GM21515 (cell line): ENCODE measurements around the gene ZNF581.
A peak's percentile ranks its signal among the peaks of the same experiment; 100 is the strongest.

Experiments used
- ATAC-seq: cut with Tn5 transposase; IDR thresholded peaks from one replicate; pipeline ENCODE4 v1.9.1; 2021; ENCODE audit not compliant: unreplicated experiment

The ZNF581 gene

GRCh38 chr19:55625004-55625326 lies 18.5 kb upstream of the ZNF581 start:
- peak; percentile 2 for ATAC-seq

- no peak for ATAC-seq
Observed at GRCh38 chr19:55626350-55626749, 17.1 kb upstream of the ZNF581 start.

GRCh38 chr19:55632463-55632834 lies 11.0 kb upstream of the ZNF581 start:
- no peak for ATAC-seq

GRCh38 chr19:55633861-55634260 lies 9.6 kb upstream of the ZNF581 start:
- no peak for ATAC-seq

GRCh38 chr19:55635334-55635717 lies 8.1 kb upstream of the ZNF581 start:
- no peak for ATAC-seq

- no peak for ATAC-seq
Observed at GRCh38 chr19:55635856-55636440, 7.5 kb upstream of the ZNF581 start.

- no peak for ATAC-seq
Observed at GRCh38 chr19:55636723-55637122, 6.7 kb upstream of the ZNF581 start.

GRCh38 chr19:55637534-55637933 lies 5.9 kb upstream of the ZNF581 start:
- no peak for ATAC-seq

- ATAC-seq: no peak
Observed at GRCh38 chr19:55638864-55639359, 4.5 kb upstream of the ZNF581 start.

- ATAC-seq: no peak
Observed at GRCh38 chr19:55640043-55640576, 3.3 kb upstream of the ZNF581 start.

- ATAC-seq: no peak
Observed at GRCh38 chr19:55640577-55641425, 2.6 kb upstream of the ZNF581 start, which contains the start of gene ZNF580. TSS of gene ZNF580 (plus strand) at chr19:55641002. CDS start at chr19:55642509, 1,507 bp downstream.

GRCh38 chr19:55641426-55642152 lies 1.9 kb upstream of the ZNF581 start:
- no peak for ATAC-seq

- ATAC-seq: no peak
Observed at GRCh38 chr19:55642153-55643002, 1.1 kb upstream of the ZNF581 start.

GRCh38 chr19:55643887-55644176 lies 383 bp downstream of the ZNF581 start:
- ATAC-seq: no peak

GRCh38 chr19:55644191-55644833 lies 863 bp downstream of the ZNF581 start:
- no peak for ATAC-seq

- ATAC-seq: no peak
Observed at GRCh38 chr19:55644842-55645511, 1.5 kb downstream of the ZNF581 start.

- no peak for ATAC-seq
Observed at GRCh38 chr19:55645512-55645881, 2.0 kb downstream of the ZNF581 start.

GRCh38 chr19:55646889-55647731 lies 3.7 kb downstream of the ZNF581 start:
- ATAC-seq: no peak
